Dermis microvascular lymphatic vessel endothelial cell (primary cell): Measurements from ENCODE around the gene NUP214. TPM values are rescaled to one million over a fixed set of nuclear protein-coding genes. Genes with fewer than 3 reads are reported as not detected.
"Not testable (repeated sequence)": the region's sequence is repeated elsewhere in the genome, so short reads cannot be mapped to it uniquely, and the experiment has no call there.

Source experiments
- DNase-seq, 2 donors: peaks; one replicate each; pipeline versions ENCODE4 v3.0.0 to v3.0.0-alpha.2; 2010; ENCODE audit warnings: low read depth in 2 of 2
- total RNA-seq: library from RNA; depleted of rRNA; stranded (reverse); fragments of >200 nt; gene quantifications from 2 replicates; pipeline ENCODE4 v1.2.1, GENCODE V29; 2014

The NUP214 gene
- total RNA-seq, 1 donor from 2014 or later = 7.6 TPM

- peak in 1 of 2 donors; percentile 72 for DNase-seq
Observed at GRCh38 chr9:131116281-131117120, 8.9 kb upstream of the NUP214 start.

GRCh38 chr9:131117121-131117761 lies 8.1 kb upstream of the NUP214 start:
- DNase-seq = peak in 1 of 2 donors; percentile 71

DNA sequence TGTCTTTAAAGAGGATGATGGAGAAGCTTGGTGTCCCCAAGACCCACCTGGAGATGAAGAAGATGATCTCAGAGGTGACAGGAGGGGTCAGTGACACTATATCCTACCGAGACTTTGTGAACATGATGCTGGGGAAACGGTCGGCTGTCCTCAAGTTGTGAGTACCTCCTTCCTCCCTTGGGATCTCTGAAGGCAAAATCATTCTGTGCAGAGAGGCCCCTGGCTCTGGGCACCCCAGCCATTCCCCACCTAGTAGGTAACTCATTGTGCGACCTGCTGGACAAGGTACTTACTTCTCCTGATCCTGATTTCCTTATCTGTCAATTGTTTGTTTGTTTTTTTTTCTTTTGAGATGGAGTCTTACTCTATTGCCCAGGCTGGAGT lies 7.6 kb upstream of the NUP214 start:
- no peak for DNase-seq

- DNase-seq = no peak
Observed at GRCh38 chr9:131119600-131119999, 5.8 kb upstream of the NUP214 start.

DNA sequence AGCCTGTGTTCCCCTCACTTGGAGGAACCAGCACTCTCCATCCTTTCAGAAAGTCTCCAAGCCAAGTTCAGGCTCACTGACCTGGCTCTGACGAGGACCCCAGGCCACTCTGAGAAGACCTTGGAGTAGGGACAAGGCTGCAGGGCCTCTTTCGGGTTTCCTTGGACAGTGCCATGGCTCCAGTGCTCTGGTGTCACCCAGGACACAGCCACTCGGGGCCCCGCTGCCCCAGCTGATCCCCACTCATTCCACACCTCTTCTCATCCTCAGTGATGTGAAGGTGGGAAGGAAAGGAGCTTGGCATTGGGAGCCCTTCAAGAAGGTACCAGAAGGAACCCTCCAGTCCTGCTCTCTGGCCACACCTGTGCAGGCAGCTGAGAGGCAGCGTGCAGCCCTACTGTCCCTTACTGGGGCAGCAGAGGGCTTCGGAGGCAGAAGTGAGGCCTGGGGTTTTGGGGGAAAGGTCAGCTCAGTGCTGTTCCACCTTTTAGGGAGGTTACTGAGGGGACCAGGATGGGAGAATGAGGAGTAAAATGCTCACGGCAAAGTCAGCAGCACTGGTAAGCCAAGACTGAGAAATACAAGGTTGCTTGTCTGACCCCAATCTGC lies 4.7 kb upstream of the NUP214 start:
- DNase-seq = no peak

- DNase-seq = no peak
Observed at GRCh38 chr9:131121346-131121745, 4.0 kb upstream of the NUP214 start.

GRCh38 chr9:131122158-131122557 lies 3.2 kb upstream of the NUP214 start:
- no peak for DNase-seq

DNA sequence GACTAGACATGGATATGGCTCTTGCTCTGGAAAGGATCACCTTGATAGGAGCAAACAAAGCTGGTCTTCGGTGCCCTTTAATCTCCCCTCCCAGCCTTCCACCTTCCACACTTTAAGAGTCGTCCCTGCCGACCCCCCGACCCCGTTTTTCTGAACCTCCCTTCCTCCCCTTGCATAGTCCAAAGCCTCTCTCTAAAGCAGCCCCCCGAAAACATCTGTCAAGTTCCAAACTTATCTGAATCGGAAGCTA lies 423 bp upstream of the NUP214 start:
- no peak for DNase-seq

GRCh38 chr9:131126059-131126426 lies 657 bp downstream of the NUP214 start:
- DNase-seq = no peak

DNA sequence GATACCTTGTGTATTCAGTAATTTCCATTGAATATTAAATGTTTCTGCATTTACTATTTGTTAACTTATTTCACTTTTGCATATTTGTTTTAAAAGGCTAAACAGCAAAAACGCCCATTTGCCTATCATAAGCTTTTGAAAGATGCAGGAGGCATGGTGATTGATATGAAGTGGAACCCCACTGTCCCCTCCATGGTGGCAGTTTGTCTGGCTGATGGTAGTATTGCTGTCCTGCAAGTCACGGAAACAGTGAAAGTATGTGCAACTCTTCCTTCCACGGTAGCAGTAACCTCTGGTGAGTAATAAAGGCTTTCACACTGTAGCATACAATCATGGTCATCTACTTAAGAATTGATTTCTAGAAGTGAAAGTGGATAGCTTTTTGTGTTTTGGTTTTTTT lies 3.8 kb downstream of the NUP214 start:
- no peak for DNase-seq

- DNase-seq = no peak
Observed at GRCh38 chr9:131138676-131139075, 13.3 kb downstream of the NUP214 start.

- DNase-seq = no peak
Observed at GRCh38 chr9:131140112-131140511, 14.7 kb downstream of the NUP214 start.

GRCh38 chr9:131140550-131140949 lies 15.2 kb downstream of the NUP214 start:
- DNase-seq = no peak

DNA sequence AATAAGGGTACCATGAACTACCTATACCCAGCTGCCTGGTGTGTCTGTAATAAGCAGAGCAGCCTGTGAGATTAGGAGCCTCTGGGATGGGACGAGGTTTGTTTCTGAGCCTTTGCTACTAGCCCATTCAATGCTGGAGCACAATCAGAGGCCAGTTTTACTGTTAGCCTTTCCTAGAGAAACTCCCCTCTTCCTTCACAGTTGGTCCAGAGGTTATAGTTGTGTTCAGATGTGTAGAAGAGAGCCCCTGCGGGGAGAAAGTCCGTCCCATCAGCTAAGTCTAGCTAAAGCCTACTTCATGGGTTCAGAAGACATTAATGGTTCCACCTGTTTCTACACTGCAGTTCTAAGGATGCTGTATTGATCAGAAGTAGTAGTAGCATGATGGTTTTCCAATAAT lies 16.8 kb downstream of the NUP214 start:
- DNase-seq = no peak

- no peak for DNase-seq
Observed at GRCh38 chr9:131144201-131144600, 18.8 kb downstream of the NUP214 start.

- no peak for DNase-seq
Observed at GRCh38 chr9:131145245-131145644, 19.9 kb downstream of the NUP214 start.

GRCh38 chr9:131146186-131146585 lies 20.8 kb downstream of the NUP214 start:
- DNase-seq = no peak

DNA sequence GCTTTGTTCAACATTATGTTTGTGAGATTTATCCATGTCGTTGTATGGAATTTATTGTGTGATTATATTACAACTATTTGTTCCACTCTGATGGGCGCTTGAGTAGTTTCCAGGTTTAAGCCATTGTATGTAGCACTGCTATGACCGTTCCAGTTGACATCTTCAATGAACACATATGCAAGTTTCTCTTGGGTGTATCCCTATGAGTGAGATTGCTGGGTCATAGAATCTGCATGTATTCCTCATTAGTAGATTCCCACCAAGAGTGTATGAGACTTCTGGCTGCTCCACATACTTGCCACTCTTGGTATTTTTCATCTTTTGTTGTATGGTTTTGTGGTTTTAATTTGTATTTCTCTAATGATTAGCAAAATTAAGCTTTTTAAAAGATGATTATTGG lies 22.9 kb downstream of the NUP214 start:
- no peak for DNase-seq

DNA sequence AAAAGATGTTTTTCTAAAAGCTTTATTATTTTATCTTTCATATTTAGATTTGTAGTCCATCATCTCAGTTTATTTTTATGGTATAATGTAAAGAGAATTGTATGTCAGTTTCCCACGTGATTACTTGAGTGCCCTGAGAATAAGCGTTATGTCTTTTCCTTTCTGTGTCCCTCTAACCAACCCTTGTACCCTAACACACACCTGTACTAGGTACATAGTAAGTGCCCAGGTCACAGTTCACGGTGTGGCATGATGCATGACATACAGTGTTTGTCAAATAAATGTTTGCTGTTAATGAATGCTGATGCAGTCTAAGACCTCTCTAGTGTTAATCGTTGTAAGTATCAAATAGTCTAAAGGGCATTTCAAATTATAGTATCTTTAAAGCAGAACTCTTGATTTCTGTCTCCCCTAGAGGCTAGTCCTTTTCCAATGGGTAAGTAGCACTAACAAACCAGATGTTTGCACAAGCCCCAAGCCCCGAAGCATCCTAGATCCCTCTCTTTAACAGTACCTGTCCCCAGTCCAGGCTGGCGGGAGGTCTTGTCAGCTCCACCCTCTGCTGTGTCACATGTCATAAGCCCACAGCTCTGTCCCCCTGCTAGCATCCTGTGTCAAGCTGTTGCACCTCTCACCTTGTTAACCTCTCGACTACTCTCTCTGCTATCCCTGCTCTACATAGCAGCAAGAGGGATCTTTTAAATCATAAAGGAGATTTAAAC lies 23.7 kb downstream of the NUP214 start:
- no peak for DNase-seq

- DNase-seq = peak in 1 of 2 donors; percentile 13
Observed at GRCh38 chr9:131149688-131150053, 24.3 kb downstream of the NUP214 start.

GRCh38 chr9:131153595-131153994 lies 28.2 kb downstream of the NUP214 start:
- DNase-seq = no peak

- DNase-seq = not testable (repeated sequence)
Observed at GRCh38 chr9:131158673-131159072, 33.3 kb downstream of the NUP214 start.
